HepG2 (cell line): ENCODE measurements around the gene FIBP. TPM values are rescaled to one million over a fixed set of nuclear protein-coding genes. Genes with fewer than 3 reads are reported as not detected.

ENCODE experiments used
- ARID4A ChIP-seq: sonication (generic); formaldehyde crosslinking; IDR thresholded peaks from 2 replicates; pipeline ENCODE4 v1.5.0; 2020; ENCODE audit warnings: mild to moderate bottlenecking, missing genetic modification reagents, borderline replicate concordance
- CHCHD3 ChIP-seq: sonication (generic); formaldehyde crosslinking; IDR thresholded peaks from 2 replicates; pipeline ENCODE4 v1.8.0; 2022; ENCODE audit warnings: mild to moderate bottlenecking, missing genetic modification reagents, moderate library complexity
- KLF13 ChIP-seq: sonication (generic); formaldehyde crosslinking; IDR thresholded peaks from 2 replicates; pipeline ENCODE4 v1.4.0; 2020; ENCODE audit warnings: mild to moderate bottlenecking, missing genetic modification reagents
- ZNF530 ChIP-seq: sonication (generic); formaldehyde crosslinking; IDR thresholded peaks from 2 replicates; pipeline ENCODE4 v1.5.0; 2020; ENCODE audit warnings: low read depth, mild to moderate bottlenecking, missing genetic modification reagents
- ZNF687 ChIP-seq: sonication (generic); formaldehyde crosslinking; IDR thresholded peaks from 2 replicates; pipeline ENCODE4 v1.5.1; 2020; ENCODE audit warnings: mild to moderate bottlenecking, missing genetic modification reagents, moderate library complexity
- polyA plus RNA-seq, 8 experiments: library from polyadenylated mRNA; depleted of rRNA in 3 of 8; stranded (reverse) in 7 of 8; unstranded in 1 of 8; fragments of >200 nt; fragmentation: Illumina TruSeq in 4 of 8; extraction: Trizol in 4 of 8; gene quantifications; 2 replicates each; pipeline versions ENCODE4 v1.2.1 to v1.2.3, GENCODE V29; 2011 to 2016; ENCODE audit warnings: low read depth in 4 of 8, missing spikeins in 1 of 8, mixed read lengths in 1 of 8; ENCODE audit not compliant: insufficient read depth in 1 of 8
- total RNA-seq, 5 experiments: library from RNA; depleted of rRNA; stranded (reverse); fragments of >200 nt; fragmentation: Illumina TruSeq; extraction: Trizol; gene quantifications; 2 replicates each; pipeline ENCODE4 v1.2.3, GENCODE V29; 2016; ENCODE audit warnings: low read depth in 1 of 5

Gene FIBP
- total and polyA plus RNA-seq, 2 of the 13 experiments (the other 11 are each of a cell fraction or from before 2014, with no cell fraction given): 42.9 to 62.1 TPM

GRCh38 chr11:65907878-65908277 is 19.6 kb upstream of the FIBP start (continued):
- no peak for TF ChIP-seq ARID4A (CRISPR knock-in tag)
- no peak for TF ChIP-seq ZNF530 (CRISPR knock-in tag)
- no peak for TF ChIP-seq ZNF687
- no peak for TF ChIP-seq CHCHD3 (CRISPR knock-in tag)
- TF ChIP-seq KLF13 (CRISPR knock-in tag): no peak
